ENCODE data around the gene PGRMC1.

GRCh38 chrX:119235872-119236622 lies at the start of gene PGRMC1:
- TF ChIP-seq CTCF (IDR thresholded peaks at IDR 0.05; ENCODE audit: low read depth, low read length) (no peak), POLR2A (IDR thresholded peaks at IDR 0.05; ENCODE audit: extremely low read depth, insufficient read length) (peak; percentile 87), MAX (IDR thresholded peaks at IDR 0.05; ENCODE audit: low read depth, low read length) (no peak), MYC (IDR thresholded peaks at IDR 0.05; ENCODE audit: low read depth, low read length) (peak; percentile 25; the same call in 1 of the 2 replicates)

Data from NB4 (cell line).